HT1080 (cell line): ENCODE results near the gene KCNK10. TPM values are rescaled to one million over a fixed set of nuclear protein-coding genes. Genes with fewer than 3 reads are reported as not detected.
A peak's percentile ranks its signal among the peaks of the same experiment; 100 is the strongest.

Source experiments
- DNase-seq: peaks from one replicate; pipeline ENCODE4 v3.0.0-alpha.2; 2015; ENCODE audit warnings: low read depth
- total RNA-seq: library from RNA; depleted of rRNA; stranded (reverse); fragments of >200 nt; shearing (Covaris generic); gene quantifications from 2 replicates; pipeline ENCODE4 v1.2.3, GENCODE V29; 2014

KCNK10 gene
- total RNA-seq, 1 experiment from 2014 or later = not detected

DNA sequence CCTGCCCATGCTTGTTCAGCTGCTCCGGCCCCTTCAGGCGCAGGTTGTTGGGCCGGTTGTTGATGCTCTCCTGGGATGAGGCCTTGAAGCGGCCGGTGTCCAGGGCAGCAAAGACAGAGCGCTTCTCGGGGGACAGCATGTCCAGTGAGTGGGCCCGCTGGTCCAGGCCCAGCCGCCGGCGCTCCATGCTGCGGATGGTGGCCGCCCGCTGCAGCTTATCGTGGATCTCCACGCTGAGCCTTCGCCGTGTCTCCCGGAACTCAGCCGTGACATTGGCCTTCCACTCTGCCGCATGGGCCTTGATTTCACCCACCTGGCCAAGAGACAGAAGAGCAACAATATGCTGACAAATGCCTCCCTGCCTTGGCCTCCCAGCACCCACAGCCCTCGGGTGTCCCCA is 137.2 kb downstream of the KCNK10 start:
- no peak for DNase-seq

DNA sequence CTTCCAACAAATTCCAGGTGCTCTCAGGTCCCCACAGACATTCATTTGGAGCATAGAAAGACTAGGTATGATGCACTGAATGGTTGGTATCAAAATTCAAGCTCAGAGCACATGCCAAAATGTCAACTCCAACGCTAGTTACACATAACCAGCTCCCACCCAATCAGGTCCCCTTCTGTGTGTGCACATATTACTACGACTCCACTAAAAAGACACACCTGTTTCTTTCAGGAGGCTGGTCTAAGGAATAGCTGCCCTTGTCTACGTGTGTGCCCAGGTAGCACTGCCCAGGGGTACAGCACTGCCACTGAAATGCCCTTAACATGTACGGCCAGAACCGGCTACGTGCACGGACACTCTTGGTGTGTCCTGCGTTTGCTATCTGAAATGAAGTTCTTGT is 138.1 kb downstream of the KCNK10 start:
- no peak for DNase-seq

DNA sequence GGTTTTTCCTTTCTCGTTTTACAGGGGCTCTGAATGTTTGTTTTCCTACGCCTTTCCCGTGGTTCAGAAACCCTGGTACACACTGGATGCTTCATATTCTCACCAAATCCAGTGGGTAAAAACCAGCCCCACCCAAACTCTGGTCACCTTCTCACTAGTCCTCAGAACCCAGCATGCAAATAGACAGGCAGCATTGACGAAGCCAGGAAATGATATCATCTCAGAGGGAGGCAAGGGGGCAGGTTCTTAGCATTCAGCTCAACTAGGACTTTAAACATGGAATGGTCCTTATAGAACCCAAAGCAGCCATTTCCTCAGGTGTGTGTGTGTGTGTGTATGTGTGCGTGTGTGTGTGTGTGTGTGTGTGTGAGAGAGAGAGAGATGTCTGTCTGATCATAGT is 142.0 kb downstream of the KCNK10 start:
- DNase-seq = no peak

DNA sequence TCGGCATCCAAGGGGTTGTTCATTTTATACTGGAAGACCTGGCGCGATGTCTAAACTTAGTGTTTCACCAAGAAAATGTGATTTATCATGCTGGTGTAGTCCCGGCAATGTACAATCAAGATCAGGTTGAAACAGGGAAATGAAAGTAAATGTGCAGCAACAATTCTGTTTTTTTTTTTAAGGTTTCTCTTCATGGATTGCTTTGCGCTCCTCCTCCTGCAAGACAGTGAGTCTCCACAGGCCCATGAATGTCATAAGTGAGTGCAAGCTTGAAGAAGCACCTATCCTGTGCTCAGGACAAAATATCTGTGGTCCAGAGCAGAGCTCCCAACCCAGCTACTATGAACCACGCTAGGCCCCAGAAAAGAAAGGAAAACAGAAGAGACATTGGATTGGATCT is 143.4 kb downstream of the KCNK10 start:
- DNase-seq = no peak

DNA sequence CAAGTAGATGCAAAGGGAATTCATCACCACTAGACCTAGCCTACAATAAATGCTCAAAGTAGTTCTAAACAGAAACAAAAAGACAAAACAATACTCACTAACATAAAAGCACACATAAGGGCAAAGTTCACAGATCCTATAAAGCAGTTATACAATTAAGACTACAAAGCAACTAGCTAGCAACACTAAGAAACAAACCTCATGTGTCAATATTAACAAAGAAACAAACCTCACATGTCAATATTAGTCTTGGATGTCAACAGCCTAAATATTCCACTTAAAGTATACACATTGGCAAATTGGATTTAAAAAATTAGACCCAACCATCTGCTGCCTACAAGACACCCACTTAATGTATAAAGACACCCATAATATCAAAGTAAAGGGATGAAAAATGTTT is 152.7 kb downstream of the KCNK10 start:
- DNase-seq = no peak

DNA sequence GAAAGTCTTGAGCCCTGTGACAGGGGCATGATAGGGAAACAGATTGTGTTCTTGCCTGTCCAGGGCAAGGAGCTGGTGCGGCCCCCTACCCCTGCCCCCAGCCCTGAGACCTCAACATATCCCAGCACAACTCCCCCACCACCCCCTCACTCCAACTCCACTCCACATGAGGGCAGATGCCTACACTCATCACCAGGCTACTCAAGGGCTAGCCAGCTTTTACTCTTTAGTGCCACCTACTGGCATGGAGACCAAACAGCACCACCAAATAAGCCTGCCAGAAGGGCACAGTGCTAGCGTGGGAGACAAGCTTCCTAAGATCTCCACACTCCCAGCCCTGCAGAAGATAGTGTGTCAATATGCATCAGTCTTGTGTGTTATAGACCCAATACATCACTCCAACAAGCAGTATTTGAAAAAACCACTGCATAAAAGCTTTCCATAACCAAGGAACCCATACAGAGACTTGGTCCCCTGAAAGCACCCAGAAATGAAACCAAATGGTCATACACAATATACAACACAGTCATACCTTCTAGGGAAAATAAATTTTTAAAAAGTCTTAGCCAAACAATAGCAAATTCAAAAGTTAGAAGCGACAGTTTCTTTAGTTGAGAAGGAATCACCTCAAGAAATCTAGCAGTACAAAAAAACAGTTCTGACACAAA is 154.4 kb downstream of the KCNK10 start:
- peak; percentile 18 for DNase-seq

DNA sequence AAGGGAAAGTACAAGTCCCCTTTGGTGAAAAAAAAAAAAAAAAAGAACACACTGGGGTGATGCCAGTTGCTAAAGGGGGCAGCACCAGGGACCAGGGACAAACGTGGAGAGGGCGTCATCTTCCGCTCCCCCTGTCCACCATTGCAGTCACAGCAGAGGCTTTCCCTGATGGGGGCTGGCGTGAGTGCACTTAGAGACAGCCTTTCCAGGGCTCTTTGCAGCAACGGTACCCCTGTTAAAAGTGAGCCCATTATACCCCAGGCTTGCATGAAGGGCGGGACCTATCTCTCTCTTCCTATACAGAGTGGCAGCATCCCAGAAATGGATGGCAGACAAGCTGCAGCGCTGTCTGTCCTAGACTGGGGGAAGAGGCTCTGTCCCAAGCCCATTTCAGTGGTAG is 155.0 kb downstream of the KCNK10 start:
- DNase-seq = no peak

DNA sequence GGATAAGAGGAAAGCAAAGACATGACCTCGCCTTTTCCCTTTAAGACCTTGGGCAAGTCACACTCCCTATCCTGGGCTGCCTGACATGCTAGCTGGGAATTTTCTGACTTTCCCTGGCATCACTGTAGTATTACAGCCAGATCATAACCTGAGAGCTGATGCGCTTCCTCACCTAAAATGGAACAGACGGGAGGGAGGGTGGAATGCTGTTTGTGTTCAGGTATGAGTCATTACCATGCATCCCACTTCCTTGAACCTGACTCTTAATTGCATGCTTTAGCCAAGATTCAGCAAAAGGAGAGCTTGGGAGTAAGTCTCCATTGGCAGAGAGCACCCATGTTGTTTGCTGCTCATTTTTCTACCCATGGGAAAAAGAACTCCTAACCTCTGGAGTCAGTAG is 156.5 kb downstream of the KCNK10 start:
- DNase-seq = peak; percentile 66

DNA sequence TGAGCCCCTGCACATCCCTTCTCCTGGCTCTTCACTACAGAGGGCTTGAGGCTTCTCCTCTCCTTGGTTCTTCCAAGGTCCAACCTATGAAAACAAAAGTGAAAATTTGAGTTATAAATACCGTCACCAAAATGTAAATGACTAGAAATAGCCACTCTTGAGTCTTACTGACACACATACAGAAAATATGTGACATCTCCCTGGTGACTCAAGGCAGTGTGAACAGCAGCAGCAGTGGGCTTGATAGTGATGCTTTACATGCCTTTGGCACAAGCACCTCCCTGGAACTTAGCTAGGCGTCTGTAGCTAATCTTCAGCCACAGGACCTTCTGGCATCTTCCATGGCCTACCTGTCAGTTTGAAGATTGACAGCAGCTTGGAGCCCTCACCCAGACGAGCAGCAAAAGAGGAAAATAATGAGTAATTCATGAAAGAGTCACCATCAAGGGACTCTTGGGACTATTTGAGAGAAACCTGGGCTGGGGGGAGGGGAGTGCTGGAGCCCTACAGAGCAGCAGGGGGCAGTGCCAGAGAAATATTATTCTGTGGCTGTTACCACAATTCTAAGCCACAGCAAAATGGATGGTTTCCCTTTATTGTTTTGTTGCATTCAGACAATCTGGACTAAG is 158.0 kb downstream of the KCNK10 start:
- DNase-seq = no peak

DNA sequence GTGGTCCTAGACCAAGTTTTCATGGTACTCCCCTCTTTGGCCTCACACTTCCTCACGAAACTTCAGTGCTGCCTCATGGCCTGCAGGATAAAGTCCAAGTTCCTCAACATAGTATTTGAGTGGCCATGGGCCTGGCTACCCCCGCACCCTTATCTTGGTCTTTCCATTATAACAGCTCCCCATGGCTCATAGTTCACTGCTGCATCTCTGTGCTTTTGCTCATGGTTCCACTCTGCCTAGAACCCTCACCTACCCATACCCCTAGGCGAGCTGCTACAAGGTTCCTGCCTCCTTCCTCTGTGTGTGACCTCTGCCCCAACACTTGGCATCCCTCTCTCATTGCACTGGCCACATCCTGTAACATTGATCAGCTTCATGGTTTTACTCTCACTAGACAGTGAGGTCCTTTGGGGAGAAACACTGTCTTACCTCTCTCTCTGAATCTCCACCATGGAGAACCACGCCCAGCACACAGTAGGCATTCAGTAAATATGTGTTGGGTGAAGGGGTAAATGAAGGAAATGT is 159.3 kb downstream of the KCNK10 start:
- DNase-seq = no peak

DNA sequence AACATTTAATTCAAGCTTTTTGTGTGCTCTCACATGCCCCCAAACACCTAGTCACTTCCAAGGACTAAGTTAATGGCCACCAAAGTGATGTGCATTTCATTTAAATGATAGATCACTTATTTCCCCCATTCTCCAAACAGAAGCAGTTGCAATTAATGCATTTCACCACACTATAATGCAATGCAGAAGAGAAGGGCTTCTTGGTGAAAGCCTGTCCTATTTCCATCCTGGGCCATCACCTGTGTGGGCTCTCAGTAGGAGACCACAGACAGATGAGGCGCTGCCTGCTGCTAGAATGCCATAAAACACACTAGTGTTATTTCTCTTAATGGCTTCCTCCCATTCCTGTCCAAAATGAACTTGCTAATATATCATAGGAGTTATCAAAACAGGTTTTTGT is 166.9 kb downstream of the KCNK10 start:
- DNase-seq = no peak

DNA sequence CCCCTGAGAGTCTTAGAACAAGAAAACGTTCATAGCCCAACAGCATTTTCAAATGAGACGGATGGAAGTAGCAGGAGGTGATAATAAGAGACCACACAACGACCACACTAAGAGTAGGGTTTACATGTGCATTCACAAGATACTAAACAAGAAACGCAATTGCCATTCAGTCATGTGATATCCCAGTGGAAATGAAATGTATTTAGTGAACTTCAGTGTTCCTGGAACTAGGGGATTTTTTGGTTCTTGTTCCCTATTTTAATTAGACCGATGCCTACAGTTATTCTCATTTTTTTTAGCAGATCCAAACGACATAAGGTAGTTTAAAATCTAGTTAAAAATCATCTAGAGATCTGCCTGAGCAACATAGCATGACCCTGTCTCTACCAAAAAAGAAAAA is 168.1 kb downstream of the KCNK10 start:
- DNase-seq = no peak

DNA sequence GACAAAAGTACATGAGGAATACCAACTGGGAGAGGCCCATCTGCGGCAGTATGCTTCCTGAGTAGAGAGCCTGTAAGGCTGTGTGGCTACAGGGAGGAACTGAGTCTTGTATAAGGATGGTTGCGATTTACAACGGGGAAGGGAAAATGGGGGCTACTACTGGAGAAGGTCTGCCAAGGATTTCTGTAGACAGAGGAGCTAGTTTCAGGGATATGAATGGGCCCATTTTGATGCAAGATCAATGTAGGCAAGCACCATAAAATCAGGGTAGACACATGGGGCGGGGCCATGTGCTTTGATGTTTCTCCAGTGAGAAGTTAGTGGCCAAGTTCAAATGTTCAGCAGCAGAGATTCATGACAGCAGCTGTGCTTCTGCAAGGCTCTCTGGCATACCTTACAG is 168.7 kb downstream of the KCNK10 start:
- no peak for DNase-seq

DNA sequence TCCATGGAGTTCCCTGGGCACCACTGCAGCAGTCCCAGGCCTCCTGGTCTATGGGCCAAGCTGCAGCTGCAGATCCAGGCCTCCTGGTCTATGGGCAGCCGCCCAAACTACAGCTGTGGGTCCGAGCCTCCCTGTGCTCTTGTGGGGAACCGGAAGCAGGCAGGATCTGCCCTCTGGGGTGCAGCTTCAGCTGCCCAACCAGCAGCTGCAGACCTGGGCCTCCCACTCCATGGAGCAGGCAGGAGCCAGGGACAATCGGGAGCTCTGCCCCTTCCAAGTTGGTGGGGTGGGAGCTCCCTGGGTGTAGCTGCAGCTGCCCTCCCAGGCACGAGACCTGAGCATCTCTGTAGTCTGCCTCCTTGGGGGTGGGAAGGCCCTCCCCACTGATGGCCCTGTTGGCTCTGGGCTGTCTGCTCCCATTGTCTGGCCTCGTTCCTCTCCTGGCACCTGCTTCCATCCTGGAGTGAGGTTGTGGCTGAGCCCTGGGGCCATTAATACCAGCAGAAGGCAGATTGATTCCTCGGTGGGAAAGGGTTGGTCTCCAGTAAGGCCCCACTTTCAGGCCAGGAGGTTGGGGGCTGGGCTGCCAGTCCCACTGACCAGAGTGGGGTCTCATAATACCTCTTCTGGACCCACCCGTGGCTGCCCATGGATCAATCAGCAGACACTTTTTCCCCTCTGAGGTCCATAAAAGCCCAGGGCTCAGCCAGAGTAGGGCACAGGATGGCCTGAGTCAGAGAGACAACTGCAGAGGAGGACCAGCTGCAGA is 176.0 kb downstream of the KCNK10 start:
- DNase-seq = no peak

DNA sequence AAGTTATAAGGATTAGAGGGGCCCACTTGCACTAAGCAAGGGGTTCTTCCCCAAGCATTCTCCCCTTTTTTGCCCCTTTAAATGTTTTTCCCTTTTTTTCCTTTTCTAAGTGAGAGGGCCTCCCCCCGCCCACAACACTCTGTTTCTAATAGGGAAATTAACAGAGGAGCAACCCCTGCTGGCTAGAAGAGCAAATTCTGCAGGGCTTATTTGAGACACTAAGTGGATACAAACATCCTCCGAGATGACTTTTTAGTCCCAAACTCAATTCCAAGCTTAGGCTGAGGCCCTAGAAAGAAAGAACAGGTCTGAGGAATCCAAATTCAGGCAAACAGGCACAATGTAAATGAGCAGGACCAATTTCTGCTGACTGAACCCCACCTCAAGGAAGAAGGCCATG is 179.3 kb downstream of the KCNK10 start:
- no peak for DNase-seq

DNA sequence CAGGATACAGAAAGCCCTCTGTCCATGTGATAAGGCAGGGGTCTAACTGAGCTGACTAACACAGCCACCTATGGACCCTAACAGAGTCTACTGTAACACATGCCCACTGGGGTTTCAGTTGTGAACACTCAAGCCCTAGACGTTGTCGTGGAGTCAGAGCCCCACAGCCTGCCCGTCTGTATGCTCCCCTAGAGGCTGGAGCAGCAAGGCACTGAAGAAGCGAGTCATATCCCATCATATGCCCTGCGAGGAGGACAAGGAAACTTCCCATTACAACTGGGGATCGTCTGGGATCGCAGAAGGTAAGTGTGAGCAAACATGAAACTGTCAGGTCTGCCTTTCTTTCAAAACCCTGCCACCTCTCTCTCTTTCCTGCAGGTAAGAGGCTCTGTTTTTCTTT is 180.1 kb downstream of the KCNK10 start:
- DNase-seq = no peak

DNA sequence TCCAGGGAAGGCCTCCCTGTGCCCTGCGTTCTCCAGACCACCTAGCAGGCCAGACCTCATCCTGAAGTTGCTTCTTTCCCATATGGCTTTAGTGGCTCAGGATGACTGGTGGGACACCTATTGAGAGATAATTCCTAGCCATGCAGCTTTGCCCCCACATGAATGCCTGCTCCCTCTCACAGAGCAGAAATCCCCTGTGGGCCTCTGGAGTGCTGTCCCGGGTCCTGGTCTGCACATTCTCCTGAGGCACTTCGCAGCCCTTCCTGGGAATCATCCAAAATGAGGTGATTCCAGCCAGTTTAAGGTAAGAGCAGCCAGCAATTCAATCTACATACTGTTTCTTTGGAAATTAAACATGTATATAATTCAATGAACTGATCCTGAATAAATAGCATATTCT is 182.2 kb downstream of the KCNK10 start:
- no peak for DNase-seq

DNA sequence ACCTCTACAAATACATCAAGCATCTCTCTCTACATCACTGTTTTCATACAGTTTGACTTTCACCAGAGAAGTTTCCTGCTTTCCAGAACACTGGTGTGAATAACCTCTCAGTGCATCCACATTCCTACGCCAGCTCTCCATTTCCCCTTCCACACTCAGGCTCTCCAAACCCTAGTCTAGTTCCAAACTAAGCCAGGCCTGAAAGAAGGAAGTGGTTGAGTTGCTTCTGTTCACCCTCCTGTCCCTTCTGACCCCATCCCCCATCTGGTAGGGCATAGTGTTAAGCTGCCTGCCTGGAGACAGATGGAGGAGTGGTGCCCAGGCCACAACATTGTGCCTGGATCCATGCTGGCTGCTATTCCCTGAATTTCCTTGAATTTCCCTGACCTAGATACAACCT is 185.7 kb downstream of the KCNK10 start:
- DNase-seq = no peak
